Measurements from ENCODE around the gene STS. TPM values are rescaled to one million over a fixed set of nuclear protein-coding genes. Genes with fewer than 3 reads are reported as not detected.

Gene STS
- total RNA-seq, 1 donor from 2014 or later: 13.5 TPM

GRCh38 chrX:7127056-7127455 is 20.5 kb upstream of the STS start:
- no peaks in the 10 kb centered on the region for H3K36me3 Mint-ChIP-seq (ENCODE audit: unreplicated experiment)
- TF ChIP-seq CTCF (IDR thresholded peaks at IDR 0.05): no peak
- DNase-seq (ENCODE audit: extremely low spot score, unreplicated experiment): no peak
- H3K27ac Mint-ChIP-seq (ENCODE audit: unreplicated experiment): no peak overlapping the region
- no peaks in the 10 kb centered on the region for H3K9me3 Mint-ChIP-seq (ENCODE audit: unreplicated experiment)
- peaks cover 10% of the 10 kb centered on the region for H3K4me1 Mint-ChIP-seq (ENCODE audit: unreplicated experiment)
- H3K4me3 Mint-ChIP-seq (ENCODE audit: unreplicated experiment): no peak overlapping the region
- H3K27me3 Mint-ChIP-seq (ENCODE audit: unreplicated experiment): no peaks in the 10 kb centered on the region

GRCh38 chrX:7131621-7132020 is 15.9 kb upstream of the STS start:
- H3K9me3 Mint-ChIP-seq (ENCODE audit: unreplicated experiment): no peaks in the 10 kb centered on the region
- TF ChIP-seq CTCF (IDR thresholded peaks at IDR 0.05): no peak
- no peak overlapping the region for H3K4me3 Mint-ChIP-seq (ENCODE audit: unreplicated experiment)
- no peaks in the 10 kb centered on the region for H3K36me3 Mint-ChIP-seq (ENCODE audit: unreplicated experiment)
- no peaks in the 10 kb centered on the region for H3K27me3 Mint-ChIP-seq (ENCODE audit: unreplicated experiment)
- no peak overlapping the region for H3K27ac Mint-ChIP-seq (ENCODE audit: unreplicated experiment)
- H3K4me1 Mint-ChIP-seq (ENCODE audit: unreplicated experiment): peaks cover 17% of the 10 kb centered on the region
- DNase-seq (ENCODE audit: extremely low spot score, unreplicated experiment): no peak

- H3K4me3 Mint-ChIP-seq (ENCODE audit: unreplicated experiment): no peak overlapping the region
- H3K27ac Mint-ChIP-seq (ENCODE audit: unreplicated experiment): peak overlapping the region; percentile 46
- no peaks in the 10 kb centered on the region for H3K9me3 Mint-ChIP-seq (ENCODE audit: unreplicated experiment)
- no peak for DNase-seq (ENCODE audit: extremely low spot score, unreplicated experiment)
- H3K4me1 Mint-ChIP-seq (ENCODE audit: unreplicated experiment): peaks cover 17% of the 10 kb centered on the region
- peak; percentile 72 for TF ChIP-seq CTCF (IDR thresholded peaks at IDR 0.05)
- H3K27me3 Mint-ChIP-seq (ENCODE audit: unreplicated experiment): no peaks in the 10 kb centered on the region
- no peaks in the 10 kb centered on the region for H3K36me3 Mint-ChIP-seq (ENCODE audit: unreplicated experiment)
These were observed 15.0 kb upstream of the STS start for GRCh38 chrX:7132335-7133049.

GRCh38 chrX:7133050-7133440 is 14.5 kb upstream of the STS start:
- DNase-seq (ENCODE audit: extremely low spot score, unreplicated experiment): no peak
- Mint-ChIP-seq H3K4me3 (ENCODE audit: unreplicated experiment) (no peak overlapping the region), H3K36me3 (ENCODE audit: unreplicated experiment) (no peaks in the 10 kb centered on the region), H3K9me3 (ENCODE audit: unreplicated experiment) (no peaks in the 10 kb centered on the region), H3K27me3 (ENCODE audit: unreplicated experiment) (no peaks in the 10 kb centered on the region), H3K27ac (ENCODE audit: unreplicated experiment) (peak overlapping the region; percentile 46), H3K4me1 (ENCODE audit: unreplicated experiment) (peaks cover 17% of the 10 kb centered on the region)
- TF ChIP-seq CTCF (IDR thresholded peaks at IDR 0.05): no peak

GRCh38 chrX:7134981-7135380 is 12.5 kb upstream of the STS start:
- Mint-ChIP-seq H3K36me3 (ENCODE audit: unreplicated experiment) (no peaks in the 10 kb centered on the region), H3K27ac (ENCODE audit: unreplicated experiment) (no peak overlapping the region), H3K4me3 (ENCODE audit: unreplicated experiment) (no peak overlapping the region), H3K27me3 (ENCODE audit: unreplicated experiment) (no peaks in the 10 kb centered on the region), H3K4me1 (ENCODE audit: unreplicated experiment) (peaks cover 30% of the 10 kb centered on the region), H3K9me3 (ENCODE audit: unreplicated experiment) (no peaks in the 10 kb centered on the region)
- no peak for DNase-seq (ENCODE audit: extremely low spot score, unreplicated experiment)
- no peak for TF ChIP-seq CTCF (IDR thresholded peaks at IDR 0.05)
